HepG2 (cell line): ENCODE data around the gene MBTPS1. TPM values are rescaled to one million over a fixed set of nuclear protein-coding genes. Genes with fewer than 3 reads are reported as not detected.

Source experiments
- AHR ChIP-seq: IDR thresholded peaks from 2 replicates; pipeline ENCODE4 v1.6.1; 2018; ENCODE audit warnings: missing genetic modification reagents, missing compliant biosample characterization
- AKNA ChIP-seq: sonication (generic); formaldehyde crosslinking; IDR thresholded peaks from 2 replicates; pipeline ENCODE4 v1.4.0; 2020; ENCODE audit warnings: missing genetic modification reagents, borderline replicate concordance
- CBX5 ChIP-seq: sonication (generic); formaldehyde crosslinking; IDR thresholded peaks from 2 replicates; pipeline ENCODE4 v1.4.0; 2020; ENCODE audit warnings: missing genetic modification reagents, borderline replicate concordance
- GZF1 ChIP-seq: sonication (generic); formaldehyde crosslinking; IDR thresholded peaks from 2 replicates; pipeline ENCODE4 v1.5.1; 2020; ENCODE audit warnings: mild to moderate bottlenecking, missing genetic modification reagents
- HNRNPH1 ChIP-seq: fragments of 200-400 bp; formaldehyde crosslinking; optimal IDR thresholded peaks from 2 replicates; pipeline ENCODE3; 2017; ENCODE audit warnings: mild to moderate bottlenecking, low read depth, low read length
- ISL2 ChIP-seq: sonication (generic); formaldehyde crosslinking; IDR thresholded peaks from 2 replicates; pipeline ENCODE4 v1.5.0; 2020; ENCODE audit warnings: missing genetic modification reagents
- KMT2A ChIP-seq: sonication (generic); formaldehyde crosslinking; IDR thresholded peaks from 2 replicates; pipeline ENCODE4 v1.4.0; 2020; ENCODE audit warnings: missing genetic modification reagents
- MED1 ChIP-seq: sonication (generic); formaldehyde crosslinking; IDR thresholded peaks from 2 replicates; pipeline ENCODE4 v1.4.0; 2020; ENCODE audit warnings: missing genetic modification reagents
- MXD4 ChIP-seq: IDR thresholded peaks from 2 replicates; pipeline ENCODE4 v1.6.1; 2016; ENCODE audit warnings: mild to moderate bottlenecking, missing biosample characterization, missing genetic modification reagents
- RBAK ChIP-seq: sonication (generic); formaldehyde crosslinking; IDR thresholded peaks from 2 replicates; pipeline ENCODE4 v1.5.1; 2020; ENCODE audit warnings: mild to moderate bottlenecking, missing genetic modification reagents
- ZBTB38 ChIP-seq: sonication (generic); formaldehyde crosslinking; IDR thresholded peaks from 2 replicates; pipeline ENCODE4 v1.5.1; 2020; ENCODE audit warnings: mild to moderate bottlenecking, missing genetic modification reagents
- ZFP36L2 ChIP-seq: sonication (generic); formaldehyde crosslinking; IDR thresholded peaks from 2 replicates; pipeline ENCODE4 v1.4.0; 2020; ENCODE audit warnings: missing genetic modification reagents
- ZKSCAN8 ChIP-seq: IDR thresholded peaks from 2 replicates; pipeline ENCODE4 v1.6.1; 2016; ENCODE audit warnings: borderline replicate concordance, missing genetic modification reagents, missing compliant biosample characterization
- ZMAT3 ChIP-seq: sonication (generic); formaldehyde crosslinking; conservative IDR thresholded peaks from 2 replicates; pipeline ENCODE4 v1.7.0; 2021; ENCODE audit warnings: missing genetic modification reagents
- ZNF20 ChIP-seq: sonication (generic); formaldehyde crosslinking; IDR thresholded peaks from 2 replicates; pipeline ENCODE4 v1.4.0; 2020; ENCODE audit warnings: mild to moderate bottlenecking, moderate library complexity, missing genetic modification reagents
- ZNF230 ChIP-seq: sonication (generic); formaldehyde crosslinking; IDR thresholded peaks from 2 replicates; pipeline ENCODE4 v1.4.0; 2020; ENCODE audit warnings: mild to moderate bottlenecking, missing genetic modification reagents
- ZNF552 ChIP-seq: sonication (generic); formaldehyde crosslinking; IDR thresholded peaks from 2 replicates; pipeline ENCODE4 v1.9.0; 2022; ENCODE audit warnings: missing genetic modification reagents, mild to moderate bottlenecking, borderline replicate concordance
- ZNF556 ChIP-seq: sonication (generic); formaldehyde crosslinking; IDR thresholded peaks from 2 replicates; pipeline ENCODE4 v1.4.0; 2020; ENCODE audit warnings: mild to moderate bottlenecking, missing genetic modification reagents, borderline replicate concordance
- ZNF777 ChIP-seq: sonication (generic); formaldehyde crosslinking; IDR thresholded peaks from 2 replicates; pipeline ENCODE4 v1.4.0; 2020; ENCODE audit warnings: missing genetic modification reagents
- ZNF878 ChIP-seq: sonication (generic); formaldehyde crosslinking; IDR thresholded peaks from 2 replicates; pipeline ENCODE4 v1.8.1; 2023; ENCODE audit warnings: mild to moderate bottlenecking, missing genetic modification reagents, moderate library complexity
- ZNF883 ChIP-seq: sonication (generic); formaldehyde crosslinking; IDR thresholded peaks from 2 replicates; pipeline ENCODE4 v1.5.1; 2020; ENCODE audit warnings: mild to moderate bottlenecking, missing genetic modification reagents; ENCODE audit errors: not compliant biosample characterization
- ZZZ3 ChIP-seq: sonication (generic); formaldehyde crosslinking; IDR thresholded peaks from 2 replicates; pipeline ENCODE4 v1.4.0; 2020; ENCODE audit warnings: missing genetic modification reagents, mild to moderate bottlenecking, borderline replicate concordance
- polyA plus RNA-seq, 8 experiments: library from polyadenylated mRNA; depleted of rRNA in 3 of 8; stranded (reverse) in 7 of 8; unstranded in 1 of 8; fragments of >200 nt; fragmentation: Illumina TruSeq in 4 of 8; extraction: Trizol in 4 of 8; gene quantifications; 2 replicates each; pipeline versions ENCODE4 v1.2.1 to v1.2.3, GENCODE V29; 2011 to 2016; ENCODE audit warnings: low read depth in 4 of 8, missing spikeins in 1 of 8, mixed read lengths in 1 of 8; ENCODE audit not compliant: insufficient read depth in 1 of 8
- total RNA-seq, 5 experiments: library from RNA; depleted of rRNA; stranded (reverse); fragments of >200 nt; fragmentation: Illumina TruSeq; extraction: Trizol; gene quantifications; 2 replicates each; pipeline ENCODE4 v1.2.3, GENCODE V29; 2016; ENCODE audit warnings: low read depth in 1 of 5
- TF ChIP-seq, protein P1 (sequence below), 2 experiments: IDR thresholded peaks; 2 replicates each; pipeline ENCODE4 v1.6.1; 2011 to 2012; ENCODE audit warnings: low read length in 2 of 2, borderline replicate concordance in 1 of 2, low read depth in 1 of 2, mild to moderate bottlenecking in 1 of 2, moderate library complexity in 1 of 2

The MBTPS1 gene
- total and polyA plus RNA-seq, 2 of the 13 experiments (the other 11 are each of a cell fraction or from before 2014, with no cell fraction given), result 56.7 to 91.3 TPM

DNA sequence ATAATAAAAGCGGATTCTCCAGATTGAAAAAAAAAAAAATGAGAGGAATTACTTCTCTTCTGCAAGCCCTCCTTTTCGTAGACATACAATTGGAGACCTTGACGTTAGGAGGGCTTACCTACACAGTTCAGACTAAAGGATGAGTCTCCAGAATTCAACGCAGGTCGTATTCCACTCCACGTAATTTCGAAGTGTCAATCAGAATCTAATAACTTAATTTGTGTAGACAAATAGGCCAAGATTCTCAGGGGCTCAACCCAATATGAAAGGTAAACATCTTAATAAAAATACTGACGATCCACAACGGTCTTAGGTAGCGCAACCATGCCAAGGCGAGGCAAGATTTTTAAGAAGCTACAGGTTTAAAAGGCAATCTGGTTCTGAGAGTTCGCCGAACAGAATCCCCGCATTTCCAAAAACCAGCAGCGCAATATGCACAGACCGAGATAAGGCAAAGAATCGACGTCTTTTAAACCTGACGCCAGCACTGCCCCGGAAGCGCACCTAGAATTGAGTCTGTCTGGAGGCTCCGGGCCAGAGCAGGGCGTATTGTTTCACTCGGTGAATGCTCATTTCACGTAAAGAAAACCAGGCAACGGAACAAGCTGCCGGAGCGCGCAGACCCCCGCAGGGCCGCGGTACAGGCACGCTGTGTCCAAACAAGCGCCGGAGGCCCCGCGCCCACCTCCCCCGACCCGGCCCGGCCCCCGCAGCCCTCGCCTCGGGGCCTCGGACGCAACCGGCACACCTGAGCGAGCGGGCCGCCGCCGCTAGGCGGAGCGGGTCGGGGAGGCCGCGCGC is 623 bp downstream of the MBTPS1 start (continued):
- peak; percentile 49 for TF ChIP-seq KMT2A (CRISPR knock-in tag)
- TF ChIP-seq ZNF552 (CRISPR knock-in tag), result no peak; the same call in 1 of the 2 replicates
- TF ChIP-seq ZKSCAN8 (CRISPR knock-in tag), result no peak
- TF ChIP-seq ZFP36L2 (CRISPR knock-in tag), result no peak
- no peak for TF ChIP-seq ZNF556 (CRISPR knock-in tag)
- no peak for TF ChIP-seq ZZZ3 (CRISPR knock-in tag)
- TF ChIP-seq AKNA, result 0 out of 2 replicates have a peak, but pooled peaks have one; percentile 68
- TF ChIP-seq HNRNPH1, result no peak
- TF ChIP-seq ZNF20 (CRISPR knock-in tag), result 0 out of 2 replicates have a peak, but pooled peaks have one; percentile 65
- no peak for TF ChIP-seq ZBTB38 (CRISPR knock-in tag)
- no peak for TF ChIP-seq MXD4 (CRISPR knock-in tag)
- peak; percentile 40; the same call in 1 of the 2 replicates for TF ChIP-seq GZF1
- no peak for TF ChIP-seq ZMAT3 (CRISPR knock-in tag)
- no peak for TF ChIP-seq RBAK (CRISPR knock-in tag)
- peak; percentile 18; the same call in 1 of the 2 replicates for TF ChIP-seq ZNF777 (CRISPR knock-in tag)
- TF ChIP-seq AHR (CRISPR knock-in tag), result no peak
- no peak for TF ChIP-seq ZNF878 (CRISPR knock-in tag)
- no peak for TF ChIP-seq MED1
- no peak for TF ChIP-seq CBX5 (CRISPR knock-in tag)
- TF ChIP-seq ZNF230 (CRISPR knock-in tag), result no peak
- TF ChIP-seq, protein P1, sequence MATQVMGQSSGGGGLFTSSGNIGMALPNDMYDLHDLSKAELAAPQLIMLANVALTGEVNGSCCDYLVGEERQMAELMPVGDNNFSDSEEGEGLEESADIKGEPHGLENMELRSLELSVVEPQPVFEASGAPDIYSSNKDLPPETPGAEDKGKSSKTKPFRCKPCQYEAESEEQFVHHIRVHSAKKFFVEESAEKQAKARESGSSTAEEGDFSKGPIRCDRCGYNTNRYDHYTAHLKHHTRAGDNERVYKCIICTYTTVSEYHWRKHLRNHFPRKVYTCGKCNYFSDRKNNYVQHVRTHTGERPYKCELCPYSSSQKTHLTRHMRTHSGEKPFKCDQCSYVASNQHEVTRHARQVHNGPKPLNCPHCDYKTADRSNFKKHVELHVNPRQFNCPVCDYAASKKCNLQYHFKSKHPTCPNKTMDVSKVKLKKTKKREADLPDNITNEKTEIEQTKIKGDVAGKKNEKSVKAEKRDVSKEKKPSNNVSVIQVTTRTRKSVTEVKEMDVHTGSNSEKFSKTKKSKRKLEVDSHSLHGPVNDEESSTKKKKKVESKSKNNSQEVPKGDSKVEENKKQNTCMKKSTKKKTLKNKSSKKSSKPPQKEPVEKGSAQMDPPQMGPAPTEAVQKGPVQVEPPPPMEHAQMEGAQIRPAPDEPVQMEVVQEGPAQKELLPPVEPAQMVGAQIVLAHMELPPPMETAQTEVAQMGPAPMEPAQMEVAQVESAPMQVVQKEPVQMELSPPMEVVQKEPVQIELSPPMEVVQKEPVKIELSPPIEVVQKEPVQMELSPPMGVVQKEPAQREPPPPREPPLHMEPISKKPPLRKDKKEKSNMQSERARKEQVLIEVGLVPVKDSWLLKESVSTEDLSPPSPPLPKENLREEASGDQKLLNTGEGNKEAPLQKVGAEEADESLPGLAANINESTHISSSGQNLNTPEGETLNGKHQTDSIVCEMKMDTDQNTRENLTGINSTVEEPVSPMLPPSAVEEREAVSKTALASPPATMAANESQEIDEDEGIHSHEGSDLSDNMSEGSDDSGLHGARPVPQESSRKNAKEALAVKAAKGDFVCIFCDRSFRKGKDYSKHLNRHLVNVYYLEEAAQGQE (IDR thresholded peaks at IDR 0.05; ENCODE audit: borderline replicate concordance in 1 of 2, low read depth in 1 of 2, low read length in 2 of 2), result no peak
- TF ChIP-seq ISL2 (CRISPR knock-in tag), result 0 out of 2 replicates have a peak, but pooled peaks have one; percentile 4
- TF ChIP-seq ZNF883, result no peak
